ENCODE data around the gene SGPP2. TPM values are rescaled to one million over a fixed set of nuclear protein-coding genes. Genes with fewer than 3 reads are reported as not detected.

SGPP2 gene
- polyA plus RNA-seq, 1 donor (not counting 4 experiments of a cell fraction or from before 2014, with no cell fraction given), result 2.6 TPM

GRCh38 chr2:222383255-222383654 lies 41.1 kb upstream of the SGPP2 start:
- Histone ChIP-seq H2AFZ (ENCODE audit: control insufficient read depth, low read length) (no peak overlapping the region), H4K20me1 (ENCODE audit: control insufficient read depth, extremely low read depth, insufficient read depth, low read length) (no peaks in the 10 kb centered on the region), H3K27ac (ENCODE audit: control insufficient read depth, insufficient read depth, low read length) (no peak overlapping the region), H3K4me3 (ENCODE audit: control insufficient read depth in 2 of 3, extremely low read depth in 1 of 3, insufficient read depth in 2 of 3, low read depth in 1 of 3, low read length in 3 of 3) (no peak overlapping the region), H3K4me1 (ENCODE audit: control insufficient read depth, extremely low read depth, insufficient read depth, low read length) (no peaks in the 10 kb centered on the region), H3K9me1 (ENCODE audit: control insufficient read depth, extremely low read depth, insufficient read depth, low read length) (no peaks in the 10 kb centered on the region), H3K27me3 (ENCODE audit: control insufficient read depth, extremely low read depth, insufficient read depth, low read length) (no peaks in the 10 kb centered on the region), H3K9ac (ENCODE audit: control insufficient read depth, extremely low read depth, insufficient read depth, low read length) (no peak overlapping the region), H3K36me3 (ENCODE audit: control insufficient read depth in 2 of 2, extremely low read depth in 1 of 2, insufficient read depth in 2 of 2, low read length in 2 of 2) (no peaks in the 10 kb centered on the region), H3K9me3 (ENCODE audit: control insufficient read depth, low read depth, low read length) (no peaks in the 10 kb centered on the region), H3K79me2 (ENCODE audit: control insufficient read depth, insufficient read depth, low read length) (no peaks in the 10 kb centered on the region), H3K4me2 (ENCODE audit: control insufficient read depth, extremely low read depth, insufficient read depth, low read depth, low read length) (no peak overlapping the region)
- FAIRE-seq (no peak), DNase-seq (ENCODE audit: low read depth, low spot score) (no peak)
- dilution Hi-C loops (cut with MboI; ENCODE audit: extremely low pct_ligation_motif_present, low sequenced_read_pairs), result no loop called here
- no peak for TF ChIP-seq CTCF (optimal IDR thresholded peaks at IDR 0.05 in 1 of 3, IDR thresholded peaks at IDR 0.05 in 1 of 3, conservative IDR thresholded peaks at IDR 0.05 in 1 of 3; ENCODE audit: extremely low read depth in 1 of 3, insufficient read depth in 2 of 3, low read length in 3 of 3)

- Histone ChIP-seq H3K27me3 (ENCODE audit: control insufficient read depth, extremely low read depth, insufficient read depth, low read length) (no peaks in the 10 kb centered on the region), H4K20me1 (ENCODE audit: control insufficient read depth, extremely low read depth, insufficient read depth, low read length) (no peaks in the 10 kb centered on the region), H3K9me3 (ENCODE audit: control insufficient read depth, low read depth, low read length) (no peaks in the 10 kb centered on the region), H3K4me1 (ENCODE audit: control insufficient read depth, extremely low read depth, insufficient read depth, low read length) (no peaks in the 10 kb centered on the region), H3K79me2 (ENCODE audit: control insufficient read depth, insufficient read depth, low read length) (no peaks in the 10 kb centered on the region), H3K9ac (ENCODE audit: control insufficient read depth, extremely low read depth, insufficient read depth, low read length) (no peak overlapping the region), H2AFZ (ENCODE audit: control insufficient read depth, low read length) (no peak overlapping the region), H3K9me1 (ENCODE audit: control insufficient read depth, extremely low read depth, insufficient read depth, low read length) (no peaks in the 10 kb centered on the region), H3K36me3 (ENCODE audit: control insufficient read depth in 2 of 2, extremely low read depth in 1 of 2, insufficient read depth in 2 of 2, low read length in 2 of 2) (no peaks in the 10 kb centered on the region), H3K27ac (ENCODE audit: control insufficient read depth, insufficient read depth, low read length) (no peak overlapping the region), H3K4me2 (ENCODE audit: control insufficient read depth, extremely low read depth, insufficient read depth, low read depth, low read length) (no peak overlapping the region), H3K4me3 (ENCODE audit: control insufficient read depth in 2 of 3, extremely low read depth in 1 of 3, insufficient read depth in 2 of 3, low read depth in 1 of 3, low read length in 3 of 3) (no peak overlapping the region)
- TF ChIP-seq EZH2 (IDR thresholded peaks at IDR 0.05; ENCODE audit: low read length), result no peak
- TF ChIP-seq CTCF (optimal IDR thresholded peaks at IDR 0.05 in 1 of 3, IDR thresholded peaks at IDR 0.05 in 1 of 3, conservative IDR thresholded peaks at IDR 0.05 in 1 of 3; ENCODE audit: extremely low read depth in 1 of 3, insufficient read depth in 2 of 3, low read length in 3 of 3), result no peak
- dilution Hi-C loops (cut with MboI; ENCODE audit: extremely low pct_ligation_motif_present, low sequenced_read_pairs), result no loop called here
- DNase-seq (ENCODE audit: low read depth, low spot score) (no peak), FAIRE-seq (no peak)
Measured at GRCh38 chr2:222391743-222392285, 32.5 kb upstream of the SGPP2 start.
